CD4-positive, alpha-beta T cell (primary cell): Measurements from ENCODE around the gene PAK1. TPM values are rescaled to one million over a fixed set of nuclear protein-coding genes. Genes with fewer than 3 reads are reported as not detected.

Experiments used
- ATAC-seq: fragments of 200-7000 bp; cut with Tn5 transposase; one replicate; pipeline ENCODE4 v1.10.0; 2022; ENCODE audit warnings: mild to moderate bottlenecking; ENCODE audit not compliant: poor library complexity
- CTCF ChIA-PET: fragments of 350-600 bp; sonication (Branson Sonifier 250); formaldehyde crosslinking; loops from one replicate; lab custom pipeline; 2021; ENCODE audit warnings: antibody characterized with exemption, inconsistent platforms; lab: Charles Lee
- POLR2A ChIA-PET: fragments of 350-600 bp; sonication (Branson Sonifier 250); formaldehyde crosslinking; loops from one replicate; lab custom pipeline; 2021; ENCODE audit warnings: antibody characterized with exemption, inconsistent platforms; lab: Charles Lee
- DNase-seq, 14 experiments: peaks; one replicate each; pipeline ENCODE4 v3.0.0-alpha.2; 2013 to 2020; ENCODE audit warnings: mixed read lengths in 2 of 14
- H3K27ac ChIP-seq, 2 donors: one replicate each; pipeline versions ENCODE4 v1.5.1 to v1.7.0; 2013; ENCODE audit warnings: low read length in 2 of 2, low read depth in 1 of 2, mild to moderate bottlenecking in 1 of 2
- H3K27me3 ChIP-seq, 2 experiments: 1 replicate in 1 of 2; 2 replicates in 1 of 2; pipeline versions ENCODE4 v1.6.1 to v1.7.0; 2013; ENCODE audit warnings: low read length in 2 of 2, control low read depth in 1 of 2, mild to moderate bottlenecking in 1 of 2, moderate library complexity in 1 of 2; ENCODE audit not compliant: insufficient read depth in 2 of 2, control insufficient read depth in 1 of 2
- H3K36me3 ChIP-seq: one replicate; pipeline ENCODE4 v1.6.1; 2013; ENCODE audit warnings: low read length, control low read depth; ENCODE audit not compliant: insufficient read depth
- H3K4me1 ChIP-seq: one replicate; pipeline ENCODE4 v1.6.1; 2013; ENCODE audit warnings: low read length, control low read depth; ENCODE audit not compliant: insufficient read depth
- H3K4me3 ChIP-seq: one replicate; pipeline ENCODE4 v1.5.1; 2013; ENCODE audit warnings: mild to moderate bottlenecking, low read length, moderate library complexity
- H3K9me3 ChIP-seq, 2 experiments: 1 replicate in 1 of 2; 2 replicates in 1 of 2; pipeline versions ENCODE4 v1.6.1 to v1.7.0; 2013; ENCODE audit warnings: low read length in 2 of 2, mild to moderate bottlenecking in 2 of 2, control low read depth in 1 of 2, moderate library complexity in 1 of 2; ENCODE audit not compliant: control insufficient read depth in 1 of 2, insufficient read depth in 1 of 2
- H3K27ac Mint-ChIP-seq: one replicate; pipeline ENCODE4 v1.8.0; 2020; ENCODE audit warnings: mixed read lengths
- H3K27me3 Mint-ChIP-seq: one replicate; pipeline ENCODE4 v1.8.0; 2021; ENCODE audit warnings: mixed read lengths
- H3K36me3 Mint-ChIP-seq: one replicate; pipeline ENCODE4 v1.8.0; 2021; ENCODE audit warnings: low read depth, mixed read lengths
- H3K4me1 Mint-ChIP-seq: one replicate; pipeline ENCODE4 v1.8.0; 2021; ENCODE audit warnings: low read depth, mixed read lengths
- H3K4me3 Mint-ChIP-seq: one replicate; pipeline ENCODE4 v1.8.0; 2020; ENCODE audit warnings: mild to moderate bottlenecking, mixed read lengths
- H3K9me3 Mint-ChIP-seq: one replicate; pipeline ENCODE4 v1.8.0; 2020; ENCODE audit warnings: mixed read lengths
- intact Hi-C, 2 experiments: fragments of 100-400 bp; cut with DNase I in 1 of 2; cut with micrococcal nuclease in 1 of 2; formaldehyde crosslinking; loops; one replicate each; pipeline versions ENCODE4 v1.15.1 to v1.9.0; 2023 to 2025; cut with DNase I, micrococcal nuclease
- total RNA-seq, 174 experiments: library from RNA in 2 of 174; stranded (reverse) in 2 of 174; gene quantifications; one replicate each; pipeline ENCODE4 v1.2.3 and lab custom pipeline; 2021 to 2026
- TF ChIP-seq, protein P1 (sequence below): fragments of 200-600 bp; IDR thresholded peaks from one replicate; pipeline ENCODE4 v1.8.0; 2022; ENCODE audit warnings: antibody characterized with exemption, mild to moderate bottlenecking

PAK1 gene
- total RNA-seq, 2 experiments from 2014 or later = 6.9 to 12.6 TPM

GRCh38 chr11:77518471-77518870 lies 44.6 kb upstream of the PAK1 start:
- DNase-seq = no peak
- no peaks in the 10 kb centered on the region for H3K9me3 ChIP-seq
- no peaks in the 10 kb centered on the region for H3K27me3 ChIP-seq
- Mint-ChIP-seq H3K9me3 (no peaks in the 10 kb centered on the region), H3K27ac (no peak overlapping the region), H3K4me1 (no peaks in the 10 kb centered on the region), H3K4me3 (no peak overlapping the region), H3K36me3 (no peaks in the 10 kb centered on the region), H3K27me3 (no peaks in the 10 kb centered on the region)
- H3K4me1 ChIP-seq = no peaks in the 10 kb centered on the region
- CTCF ChIA-PET = no interaction called here
- H3K4me3 ChIP-seq = no peak overlapping the region
- no peaks in the 10 kb centered on the region for H3K36me3 ChIP-seq
- no peak overlapping the region for H3K27ac ChIP-seq
- TF ChIP-seq, protein P1, sequence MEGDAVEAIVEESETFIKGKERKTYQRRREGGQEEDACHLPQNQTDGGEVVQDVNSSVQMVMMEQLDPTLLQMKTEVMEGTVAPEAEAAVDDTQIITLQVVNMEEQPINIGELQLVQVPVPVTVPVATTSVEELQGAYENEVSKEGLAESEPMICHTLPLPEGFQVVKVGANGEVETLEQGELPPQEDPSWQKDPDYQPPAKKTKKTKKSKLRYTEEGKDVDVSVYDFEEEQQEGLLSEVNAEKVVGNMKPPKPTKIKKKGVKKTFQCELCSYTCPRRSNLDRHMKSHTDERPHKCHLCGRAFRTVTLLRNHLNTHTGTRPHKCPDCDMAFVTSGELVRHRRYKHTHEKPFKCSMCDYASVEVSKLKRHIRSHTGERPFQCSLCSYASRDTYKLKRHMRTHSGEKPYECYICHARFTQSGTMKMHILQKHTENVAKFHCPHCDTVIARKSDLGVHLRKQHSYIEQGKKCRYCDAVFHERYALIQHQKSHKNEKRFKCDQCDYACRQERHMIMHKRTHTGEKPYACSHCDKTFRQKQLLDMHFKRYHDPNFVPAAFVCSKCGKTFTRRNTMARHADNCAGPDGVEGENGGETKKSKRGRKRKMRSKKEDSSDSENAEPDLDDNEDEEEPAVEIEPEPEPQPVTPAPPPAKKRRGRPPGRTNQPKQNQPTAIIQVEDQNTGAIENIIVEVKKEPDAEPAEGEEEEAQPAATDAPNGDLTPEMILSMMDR = no peak
- POLR2A ChIA-PET = no interaction called here
- intact Hi-C loops = no loop called here
- no peak for ATAC-seq

- no peaks in the 10 kb centered on the region for H3K36me3 ChIP-seq
- Mint-ChIP-seq H3K27ac (no peak overlapping the region), H3K4me3 (no peak overlapping the region), H3K4me1 (no peaks in the 10 kb centered on the region), H3K36me3 (no peaks in the 10 kb centered on the region), H3K9me3 (no peaks in the 10 kb centered on the region), H3K27me3 (peaks cover 4% of the 10 kb centered on the region)
- DNase-seq (no peak), ATAC-seq (no peak)
- no peak overlapping the region for H3K4me3 ChIP-seq
- ChIA-PET CTCF (no interaction called here), POLR2A (no interaction called here)
- H3K9me3 ChIP-seq = no peaks in the 10 kb centered on the region
- intact Hi-C loops = no loop called here
- TF ChIP-seq, protein P1 = no peak
- H3K27me3 ChIP-seq = no peaks in the 10 kb centered on the region
- no peaks in the 10 kb centered on the region for H3K4me1 ChIP-seq
- H3K27ac ChIP-seq = no peak overlapping the region
Measured at GRCh38 chr11:77517753-77518152, 43.9 kb upstream of the PAK1 start.

DNA sequence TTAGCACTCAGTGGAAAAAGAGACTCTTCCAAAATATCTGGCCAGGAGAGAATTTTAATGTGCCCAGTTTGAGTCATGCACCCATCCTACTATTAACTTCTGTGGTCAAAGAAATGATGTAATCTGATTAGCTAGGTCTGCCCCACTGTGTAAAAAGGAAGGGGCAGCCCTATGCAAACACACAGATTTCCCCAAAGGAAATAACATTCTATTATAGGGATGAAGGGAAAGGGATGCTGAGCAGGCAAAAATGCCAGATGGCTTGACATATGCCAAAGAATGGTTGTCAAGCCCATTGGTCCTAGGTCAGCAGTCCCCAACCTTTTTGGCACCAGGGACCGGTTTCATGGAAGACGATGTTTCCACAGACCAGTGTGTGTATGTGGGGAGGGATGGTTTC lies 43.3 kb upstream of the PAK1 start:
- H3K4me3 ChIP-seq = no peak overlapping the region
- H3K36me3 ChIP-seq = no peaks in the 10 kb centered on the region
- DNase-seq (no peak), ATAC-seq (no peak)
- no peaks in the 10 kb centered on the region for H3K36me3 Mint-ChIP-seq
- ChIA-PET CTCF (no interaction called here), POLR2A (no interaction called here)
- H3K9me3 Mint-ChIP-seq = no peaks in the 10 kb centered on the region
- no peaks in the 10 kb centered on the region for H3K9me3 ChIP-seq
- no peaks in the 10 kb centered on the region for H3K4me1 Mint-ChIP-seq
- TF ChIP-seq, protein P1 = no peak
- H3K4me1 ChIP-seq = no peaks in the 10 kb centered on the region
- no peak overlapping the region for H3K27ac Mint-ChIP-seq
- intact Hi-C loops = no loop called here
- H3K27ac ChIP-seq = no peak overlapping the region
- H3K27me3 Mint-ChIP-seq = peaks cover 4% of the 10 kb centered on the region
- no peaks in the 10 kb centered on the region for H3K27me3 ChIP-seq
- no peak overlapping the region for H3K4me3 Mint-ChIP-seq
